Measurements from ENCODE around the gene RSRC1. TPM values are rescaled to one million over a fixed set of nuclear protein-coding genes. Genes with fewer than 3 reads are reported as not detected.

The RSRC1 gene
- total and polyA plus RNA-seq, 2 of the 8 experiments (the other 6 are each of a cell fraction or from before 2014, with no cell fraction given) = 2.0 to 27.9 TPM

DNA sequence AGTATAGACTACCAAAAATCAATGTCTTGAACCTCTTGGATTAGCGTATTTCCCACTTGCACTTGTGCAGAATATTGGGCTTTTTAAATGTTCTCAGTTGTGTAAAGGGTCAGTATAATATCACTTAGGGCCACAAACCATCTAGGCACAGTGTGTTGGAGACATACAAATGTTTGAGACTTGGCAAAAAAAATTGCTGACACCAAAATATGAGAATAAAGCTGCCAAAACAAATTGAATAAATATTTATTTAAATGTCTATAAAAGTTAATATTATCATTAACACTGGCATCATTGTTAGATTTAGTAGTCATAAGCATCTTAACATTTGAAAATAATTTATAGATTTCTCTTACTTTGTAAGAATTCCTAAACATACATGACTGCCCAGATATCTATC, 430.2 kb downstream of the RSRC1 start:
- POLR2A ChIA-PET (ENCODE audit: partially characterized antibody) = interaction anchor here (0.8 kb wide), 1 partner anchor 104 kb away, joined by 4 read pairs; the partner anchor contains the start of gene GFM1
- FAIRE-seq = no peak
- CTCF ChIA-PET (ENCODE audit: partially characterized antibody) = interaction anchor here (0.9 to 2.6 kb wide), 15 partner anchors 9 to 666 kb away, joined by 3 to 15 read pairs (median 8); partner anchors contain the start of genes GFM1 and MLF1

More for the DNA sequence above, 430.2 kb downstream of the RSRC1 start:
- Histone ChIP-seq H3K4me2 (ENCODE audit: insufficient read depth in 1 of 2, low read depth in 2 of 2, low read length in 2 of 2) (no peak overlapping the region), H4K5ac (ENCODE audit: insufficient read length, low read depth, low read length) (no peak overlapping the region), H3K4me3 (ENCODE audit: extremely low read depth in 1 of 4, insufficient read depth in 2 of 4, low read depth in 3 of 4, low read length in 4 of 4) (no peak overlapping the region), H3K27ac (ENCODE audit: low read depth, low read length) (no peak overlapping the region), H3K79me1 (ENCODE audit: low read depth, low read length) (no peaks in the 10 kb centered on the region), H3K27me3 (replicated peaks in 1 of 4; ENCODE audit: control insufficient read depth in 3 of 4, extremely low read depth in 1 of 4, insufficient read depth in 3 of 4, low read length in 3 of 4) (no peaks in the 10 kb centered on the region), H3K9ac (replicated peaks in 1 of 4; ENCODE audit: extremely low read depth in 1 of 4, low read depth in 3 of 4, low read length in 3 of 4) (no peak overlapping the region), H3K4ac (replicated peaks; ENCODE audit: insufficient read length, low read depth, low read length) (no peak overlapping the region), H3K14ac (ENCODE audit: insufficient read length) (no peak overlapping the region), H2BK5ac (ENCODE audit: low read depth, low read length) (no peak overlapping the region), H3K23ac (ENCODE audit: insufficient read length) (no peak overlapping the region), H4K91ac (replicated peaks; ENCODE audit: insufficient read length, low read length) (no peak overlapping the region), H2BK20ac (ENCODE audit: low read length) (no peak overlapping the region), H3K18ac (ENCODE audit: extremely low read depth, low read length) (no peak overlapping the region), H2BK120ac (replicated peaks; ENCODE audit: low read depth, low read length) (no peak overlapping the region), H2AFZ (ENCODE audit: low read length) (peak overlapping the region; percentile 49; the same call in 1 of the 2 replicates), H3K36me3 (ENCODE audit: control insufficient read depth in 2 of 4, insufficient read depth in 4 of 4, low read length in 3 of 4) (no peaks in the 10 kb centered on the region), H4K20me1 (replicated peaks in 1 of 2; ENCODE audit: control insufficient read depth in 1 of 2, insufficient read depth in 2 of 2, low read length in 2 of 2) (no peaks in the 10 kb centered on the region), H2AK5ac (ENCODE audit: low read depth, low read length) (no peak overlapping the region), H3K23me2 (ENCODE audit: low read depth, low read length) (no peaks in the 10 kb centered on the region), H3K79me2 (ENCODE audit: control insufficient read depth in 1 of 2, insufficient read depth in 2 of 2, low read length in 2 of 2) (no peaks in the 10 kb centered on the region), H3K9me3 (ENCODE audit: insufficient read depth in 2 of 2, low read depth in 1 of 2, low read length in 1 of 2) (no peaks in the 10 kb centered on the region), H3K4me1 (replicated peaks in 1 of 4; ENCODE audit: control insufficient read depth in 3 of 4, insufficient read depth in 4 of 4, low read length in 3 of 4) (no peaks in the 10 kb centered on the region), H3K56ac (replicated peaks; ENCODE audit: insufficient read length, low read depth, low read length) (no peak overlapping the region), H4K8ac (ENCODE audit: extremely low read depth, insufficient read depth, low read length) (no peak overlapping the region), H2BK12ac (ENCODE audit: low read depth, low read length) (no peak overlapping the region), H2BK15ac (ENCODE audit: low read length) (no peak overlapping the region)
- WGBS, 2 experiments (ENCODE audit: extremely low coverage in 1 of 2, insufficient coverage in 1 of 2, insufficient read length in 1 of 2, insufficient replicate concordance in 2 of 2, low coverage in 1 of 2, low lambda C conversion rate in 2 of 2, missing lambda C conversion rate in 1 of 2) = 96% methylated on average over 1 of the region's 1 CpG; no CpG with 5 or more reads in 1 of the 2 experiments
- no peak for DNase-seq (ENCODE audit: low read depth in 1 of 2, low spot score in 2 of 2)
- TF ChIP-seq JUND (IDR thresholded peaks at IDR 0.05; ENCODE audit: low read length) (no peak), RNF2 (IDR thresholded peaks at IDR 0.05; ENCODE audit: borderline replicate concordance, low read depth, low read length, missing control alignments, poor library complexity, severe bottlenecking) (no peak), CHD1 (IDR thresholded peaks at IDR 0.05; ENCODE audit: low read depth, low read length) (no peak), KDM1A (IDR thresholded peaks at IDR 0.05; ENCODE audit: borderline replicate concordance, low read length) (no peak), SIN3A (conservative IDR thresholded peaks at IDR 0.05 in 1 of 2, IDR thresholded peaks at IDR 0.05 in 1 of 2; ENCODE audit: low read depth in 1 of 2, low read length in 2 of 2) (no peak), RXRA (IDR thresholded peaks at IDR 0.05; ENCODE audit: insufficient read depth, low read depth, low read length) (no peak), CTCF (IDR thresholded peaks at IDR 0.05; ENCODE audit: control extremely low read depth in 1 of 3, insufficient read depth in 1 of 3, low read depth in 1 of 3, low read length in 3 of 3) (no peak), EGR1 (IDR thresholded peaks at IDR 0.05; ENCODE audit: borderline replicate concordance, low read depth, low read length) (no peak), YY1 (IDR thresholded peaks at IDR 0.05; ENCODE audit: low read depth, low read length) (no peak)

Measured in H1 (cell line).